GM12891 (cell line): ENCODE data around the gene LMO7.

Experiments
- PAX5 ChIP-seq: IDR thresholded peaks from 2 replicates; pipeline ENCODE4 v1.6.1; 2011; ENCODE audit warnings: low read length, moderate library complexity, mild to moderate bottlenecking; ENCODE audit not compliant: insufficient read depth, severe bottlenecking
- POLR2A ChIP-seq: IDR thresholded peaks from 2 replicates; pipeline ENCODE4 v1.6.1; 2011; ENCODE audit warnings: low read depth, low read length, control low read depth
- POLR2AphosphoS5 ChIP-seq: IDR thresholded peaks from 2 replicates; pipeline ENCODE4 v1.6.1; 2011; ENCODE audit warnings: low read depth, low read length, control low read depth
- POU2F2 ChIP-seq: IDR thresholded peaks from 2 replicates; pipeline ENCODE4 v1.6.1; 2011; ENCODE audit warnings: low read depth, mild to moderate bottlenecking, control low read depth, low read length, moderate library complexity
- SPI1 ChIP-seq: IDR thresholded peaks from 2 replicates; pipeline ENCODE4 v1.6.1; 2011; ENCODE audit warnings: low read depth, low read length, control low read depth
- TAF1 ChIP-seq: IDR thresholded peaks from 2 replicates; pipeline ENCODE4 v1.6.1; 2011; ENCODE audit warnings: low read depth, low read length, control low read depth

DNA sequence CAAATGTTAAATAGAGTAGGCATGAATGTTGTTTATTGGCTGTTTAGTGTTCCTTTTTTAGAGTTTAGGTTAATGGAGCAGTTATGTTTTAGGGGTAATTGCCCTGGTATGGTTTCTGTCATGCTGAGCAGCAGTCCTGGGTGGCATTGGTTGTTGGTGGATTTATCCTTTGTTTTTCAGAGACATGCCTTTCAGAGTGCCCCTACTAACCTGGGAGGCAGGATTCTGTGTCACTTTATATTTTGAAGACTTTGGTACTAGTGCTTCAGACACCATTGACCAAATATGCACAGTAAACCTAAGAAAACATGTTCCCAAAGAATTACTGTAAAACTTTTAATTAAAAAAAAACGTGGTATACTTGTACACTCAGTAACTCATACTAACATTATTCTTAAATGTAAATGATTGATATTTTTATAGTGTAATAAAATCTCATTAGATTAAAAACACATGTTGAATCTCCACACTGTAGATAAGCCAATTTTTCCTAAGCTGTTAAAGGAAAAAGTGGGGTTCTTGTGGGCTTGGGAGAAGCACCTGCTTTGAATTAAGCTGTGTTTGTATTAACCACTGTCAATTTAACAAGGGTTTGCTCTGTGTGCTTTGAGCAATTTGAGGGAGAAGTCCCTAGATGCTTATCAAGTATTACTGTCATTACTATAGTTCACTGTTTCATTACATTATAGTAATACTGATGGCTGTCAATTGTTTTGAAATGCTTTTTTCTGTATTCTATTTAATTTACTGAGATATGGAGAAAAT is 133.2 kb downstream of the LMO7 start:
- no peak for TF ChIP-seq POLR2A
- TF ChIP-seq SPI1: no peak
- TF ChIP-seq POLR2AphosphoS5: no peak
- TF ChIP-seq TAF1: no peak
- no peak for TF ChIP-seq PAX5
- TF ChIP-seq POU2F2: no peak
